ENCODE data around the gene TNP2. TPM values are rescaled to one million over a fixed set of nuclear protein-coding genes. Genes with fewer than 3 reads are reported as not detected.
"Not testable (repeated sequence)": the region's sequence is repeated elsewhere in the genome, so short reads cannot be mapped to it uniquely, and the experiment has no call there.

Gene TNP2
- total RNA-seq, 1 experiment from 2014 or later = not detected

DNA sequence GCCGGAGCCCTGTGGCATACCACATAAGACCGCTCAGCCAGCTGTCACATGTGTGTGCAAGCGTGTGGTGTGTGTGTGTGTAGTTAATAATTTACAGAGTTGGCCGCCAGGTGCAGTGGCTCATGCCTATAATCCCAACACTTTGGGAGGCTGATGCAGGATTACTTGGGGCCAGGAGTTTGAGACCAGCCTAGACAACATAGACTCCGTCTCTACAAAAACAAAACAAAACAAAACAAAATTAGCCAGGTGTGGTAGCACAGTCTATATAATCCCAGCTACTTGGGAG is 33.5 kb downstream of the TNP2 start:
- in situ Hi-C loops (cut with HindIII; ENCODE audit: low pct_unique_long_range_greater_than_20kb, low sequenced_read_pairs) = no loop called here
- DNase-seq (ENCODE audit: low read depth, low spot score) = no peak

DNA sequence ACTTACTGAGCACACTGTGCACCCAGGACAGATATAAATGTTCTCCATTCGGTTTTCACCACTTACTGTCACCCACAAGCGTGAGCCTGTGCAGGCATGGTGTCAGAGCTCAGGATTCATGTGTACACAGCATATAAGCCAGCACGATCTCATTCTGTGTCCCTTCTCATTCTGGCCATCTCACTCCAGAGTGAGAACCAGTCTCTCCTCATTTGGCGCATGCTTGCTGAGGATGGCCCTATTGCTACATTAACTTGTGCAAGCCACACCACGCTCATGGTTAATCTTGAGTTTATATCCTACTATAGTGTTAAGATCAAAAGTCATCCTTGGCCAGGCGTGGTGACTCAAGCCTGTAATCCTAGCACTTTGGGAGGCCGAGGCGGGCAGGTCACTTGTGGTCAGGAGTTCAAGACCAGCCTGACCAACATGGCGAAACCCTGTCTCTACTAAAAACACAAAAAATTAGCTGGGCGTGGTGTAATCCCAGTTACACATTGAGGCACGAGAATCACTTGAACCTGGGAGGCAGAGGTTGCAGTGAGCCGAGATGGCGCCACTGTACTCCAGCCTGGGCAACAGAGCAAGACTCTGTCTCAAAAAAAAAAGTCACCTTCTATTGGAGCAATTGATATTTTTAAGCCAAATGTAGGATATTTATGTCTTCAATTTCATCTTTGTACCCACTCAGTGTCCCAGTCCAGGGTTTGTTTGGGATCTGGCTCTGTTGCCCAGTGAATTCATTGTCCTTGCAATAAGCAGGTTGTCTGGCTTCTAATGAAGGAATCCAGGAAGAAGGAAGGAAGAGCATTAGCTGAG is 34.0 kb downstream of the TNP2 start:
- no peak for DNase-seq (ENCODE audit: low read depth, low spot score)
- in situ Hi-C loops (cut with HindIII; ENCODE audit: low pct_unique_long_range_greater_than_20kb, low sequenced_read_pairs) = no loop called here

DNA sequence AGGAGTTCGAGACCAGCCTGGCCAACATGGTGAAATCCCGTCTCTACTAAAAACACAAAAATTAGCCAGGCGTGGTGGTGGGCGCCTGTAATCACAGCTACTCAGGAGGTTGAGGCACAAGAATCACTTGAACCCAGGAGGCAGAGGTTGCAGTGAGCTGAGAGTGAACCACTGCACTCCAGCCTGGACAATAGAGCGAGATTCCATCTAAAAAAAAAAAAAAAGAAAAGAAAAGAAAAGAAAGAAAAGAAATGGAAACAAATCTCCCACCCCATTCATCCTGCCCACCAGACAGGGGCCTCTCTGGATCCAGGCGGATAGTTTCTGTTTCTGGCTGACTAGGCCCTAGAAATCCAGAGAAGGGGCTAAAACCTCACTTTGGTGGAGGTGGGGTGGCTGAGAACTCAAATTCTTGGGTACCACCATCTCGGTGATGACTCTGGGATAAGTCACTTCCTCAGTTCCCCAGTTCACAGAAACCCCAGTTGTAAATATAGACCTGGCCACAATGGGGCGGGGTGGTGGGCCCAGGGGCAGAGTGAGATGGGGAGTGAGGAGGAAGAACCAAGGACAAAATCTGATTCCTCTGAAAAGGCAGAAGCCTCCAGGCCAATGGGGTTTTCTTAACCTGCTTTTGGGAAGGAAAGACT is 35.3 kb downstream of the TNP2 start:
- in situ Hi-C loops (cut with HindIII; ENCODE audit: low pct_unique_long_range_greater_than_20kb, low sequenced_read_pairs) = no loop called here
- no peak for DNase-seq (ENCODE audit: low read depth, low spot score)

DNA sequence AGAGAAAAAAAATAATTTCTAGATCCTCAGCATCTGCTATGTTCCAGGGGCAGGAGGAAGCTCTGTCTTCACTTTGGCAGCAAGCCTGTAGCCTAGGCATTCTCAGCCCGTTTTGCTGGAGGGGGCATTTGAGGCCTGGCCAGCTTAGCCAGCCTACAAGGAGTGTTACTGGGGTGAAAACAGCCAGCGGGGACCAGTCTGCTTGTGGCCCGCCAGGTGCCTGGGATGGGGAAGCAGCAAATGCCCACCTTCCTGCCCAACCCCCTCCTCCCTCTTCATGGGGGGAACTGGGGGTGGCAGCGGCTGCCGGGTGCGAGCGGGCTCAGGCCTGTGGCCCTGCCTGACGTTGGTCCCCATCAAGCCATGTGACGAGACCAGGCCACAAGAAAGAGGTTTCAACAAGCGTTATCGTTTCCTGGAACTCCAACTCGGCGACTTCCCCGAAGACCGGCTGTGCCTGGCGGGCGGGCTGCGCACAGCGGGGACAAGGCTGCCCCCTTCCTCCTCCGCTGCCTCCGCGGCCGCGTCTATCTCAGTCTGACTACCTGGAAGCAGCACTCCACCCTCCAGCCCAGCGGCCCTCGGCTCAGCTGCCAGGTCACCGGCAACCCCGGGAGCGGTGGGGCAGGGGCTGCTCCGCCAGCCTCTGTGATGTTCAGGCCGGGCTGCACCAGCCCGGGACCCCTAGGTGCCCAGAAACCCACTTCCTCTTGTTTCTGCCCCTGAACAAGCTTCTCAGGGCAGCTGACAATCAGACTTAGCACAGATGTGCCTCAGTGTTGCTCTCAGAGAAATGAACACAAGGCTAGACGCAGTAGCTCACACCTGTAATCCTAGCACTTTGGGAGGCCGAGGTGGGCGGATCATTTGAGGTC is 36.0 kb downstream of the TNP2 start:
- DNase-seq (ENCODE audit: low read depth, low spot score) = no peak
- in situ Hi-C loops (cut with HindIII; ENCODE audit: low pct_unique_long_range_greater_than_20kb, low sequenced_read_pairs) = no loop called here

DNA sequence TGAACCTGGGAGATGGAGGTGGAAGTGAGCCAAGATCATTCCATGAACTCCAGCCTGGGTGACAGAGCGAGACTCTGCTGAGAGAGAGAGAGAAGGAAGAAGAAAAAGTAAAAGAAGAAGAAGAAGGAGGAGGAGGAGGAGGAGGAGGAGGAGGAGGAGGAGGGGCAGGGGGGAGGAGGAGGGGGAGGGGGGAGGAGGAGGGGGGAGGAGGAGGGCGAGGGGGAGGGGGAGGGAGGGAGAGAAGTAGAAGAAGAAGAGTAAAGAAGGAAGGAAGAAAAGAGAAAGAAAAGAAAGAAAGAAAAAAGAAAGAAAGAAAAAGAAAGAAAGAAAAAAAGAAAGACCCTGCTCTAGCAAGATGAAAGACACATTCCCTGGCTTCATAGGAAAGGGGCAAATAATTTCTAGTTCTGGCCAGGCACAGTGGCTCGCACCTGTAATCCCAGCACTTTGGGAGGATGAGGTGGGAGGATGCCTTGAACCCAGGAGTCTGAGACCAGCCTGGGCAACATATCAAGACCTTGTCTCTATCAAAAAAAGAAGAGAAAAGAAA is 36.7 kb downstream of the TNP2 start:
- DNase-seq (ENCODE audit: low read depth, low spot score) = no peak
- in situ Hi-C loops (cut with HindIII; ENCODE audit: low pct_unique_long_range_greater_than_20kb, low sequenced_read_pairs) = no loop called here

DNA sequence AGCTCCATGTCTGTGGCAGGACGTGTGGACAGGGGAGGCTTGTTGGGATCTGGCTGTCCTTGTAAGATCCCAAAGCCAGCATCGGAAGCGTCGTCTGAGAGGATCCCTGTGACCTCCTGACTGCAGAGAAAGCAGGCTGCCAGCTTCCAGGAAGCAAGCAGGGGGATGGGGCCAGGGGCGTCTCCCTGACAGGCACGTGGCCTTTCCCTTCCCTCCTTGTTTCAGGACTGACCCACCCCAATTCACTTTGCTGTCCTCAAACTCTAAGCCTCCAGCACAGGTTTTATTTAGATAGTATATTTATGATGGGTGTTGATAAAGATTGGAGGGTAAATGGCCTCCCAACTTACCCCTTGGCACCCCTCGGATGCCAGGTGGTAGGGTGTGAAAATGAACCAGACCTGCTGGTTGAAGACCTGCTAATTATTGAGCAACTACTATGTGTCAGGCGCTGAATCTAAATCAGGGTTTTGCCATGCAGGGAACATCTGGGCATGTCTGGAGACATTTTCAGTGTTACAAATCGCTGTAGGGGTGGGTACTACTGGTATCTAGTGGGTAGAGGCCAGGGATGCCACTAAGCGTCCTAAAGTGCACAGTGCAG is 37.7 kb downstream of the TNP2 start:
- DNase-seq (ENCODE audit: low read depth, low spot score) = no peak
- in situ Hi-C loops (cut with HindIII; ENCODE audit: low pct_unique_long_range_greater_than_20kb, low sequenced_read_pairs) = no loop called here

DNA sequence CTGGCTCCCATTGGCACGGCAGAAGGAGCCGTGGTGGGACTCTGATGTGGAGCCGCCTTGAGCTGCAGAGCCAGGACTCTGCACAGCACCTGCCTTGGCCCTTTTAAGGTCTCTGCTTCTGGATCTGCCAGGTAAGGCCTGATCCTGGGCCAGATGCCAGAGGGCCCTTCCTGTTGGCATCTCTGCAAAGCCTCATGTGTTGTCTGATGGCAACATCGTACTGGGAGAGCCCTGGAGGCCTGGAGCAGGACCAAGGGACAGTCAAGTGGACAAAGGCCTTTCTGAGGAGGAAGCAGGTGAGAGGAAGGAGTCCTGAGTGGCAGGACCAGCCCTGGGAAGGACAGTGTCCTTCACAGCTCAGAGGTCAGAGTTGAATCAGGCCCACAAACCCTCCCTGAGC is 39.2 kb downstream of the TNP2 start:
- in situ Hi-C loops (cut with HindIII; ENCODE audit: low pct_unique_long_range_greater_than_20kb, low sequenced_read_pairs) = no loop called here
- no peak for DNase-seq (ENCODE audit: low read depth, low spot score)

DNA sequence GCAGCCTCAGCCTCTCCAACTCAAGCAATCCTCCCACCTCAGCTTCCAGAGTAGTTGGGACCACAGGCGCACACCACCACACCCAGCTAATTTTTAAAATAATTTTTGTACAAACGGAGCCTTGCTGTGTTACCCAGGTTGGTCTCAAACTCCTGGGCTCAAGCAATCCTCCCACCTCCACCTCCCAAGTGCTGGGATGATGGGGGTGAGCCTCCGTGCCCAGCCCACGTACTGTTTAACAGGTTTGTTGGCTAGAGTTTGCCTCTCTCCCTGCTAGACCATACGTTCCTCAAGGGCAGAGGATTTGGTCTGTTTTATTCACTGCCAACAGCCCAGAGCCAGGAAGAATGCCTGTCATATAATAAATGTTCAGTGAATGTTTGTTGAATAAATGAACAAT is 39.7 kb downstream of the TNP2 start:
- no peak for DNase-seq (ENCODE audit: low read depth, low spot score)
- in situ Hi-C loops (cut with HindIII; ENCODE audit: low pct_unique_long_range_greater_than_20kb, low sequenced_read_pairs) = no loop called here

DNA sequence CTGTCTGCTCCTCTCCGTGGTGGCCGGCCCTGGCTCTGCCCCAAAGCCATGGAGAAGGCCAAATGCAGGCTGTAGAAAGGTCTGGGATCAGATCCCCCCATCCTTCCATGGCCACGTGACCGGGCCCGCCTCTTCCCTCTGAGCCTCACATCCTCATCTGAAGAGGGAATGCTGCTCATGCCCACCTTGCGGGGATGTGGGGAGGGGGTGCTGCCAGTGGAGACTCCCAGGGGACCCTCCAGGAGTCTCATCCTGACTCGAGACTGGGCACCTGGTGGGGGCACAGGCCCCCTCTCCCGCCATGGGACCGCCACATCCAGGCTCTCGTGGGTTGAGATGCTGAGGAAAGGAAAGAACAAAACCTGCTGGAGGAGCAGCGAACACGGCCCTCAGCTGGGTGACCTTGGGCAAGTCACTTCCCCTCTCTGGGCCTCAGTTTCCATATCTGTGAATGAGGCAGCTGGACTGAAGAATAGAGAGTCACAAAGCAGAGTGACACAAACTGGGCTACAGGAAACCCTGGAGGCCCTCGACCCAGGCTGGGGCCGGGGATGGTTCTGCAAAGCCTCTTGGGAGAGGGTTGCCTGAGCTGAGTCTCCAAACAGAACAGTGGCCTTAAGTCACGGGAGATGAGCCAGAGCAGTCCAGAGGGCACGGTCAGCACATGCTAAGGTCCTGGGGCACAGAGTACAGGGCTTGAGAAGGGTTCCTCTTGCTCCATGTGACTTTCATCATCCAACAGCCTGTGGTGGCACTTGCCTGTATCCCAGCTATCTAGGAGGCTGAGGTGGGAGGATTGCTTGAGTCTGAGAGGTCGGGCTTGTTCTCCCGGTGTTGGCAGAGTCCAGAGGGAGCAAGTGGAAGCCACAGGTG is 43.2 kb downstream of the TNP2 start:
- no peak for DNase-seq (ENCODE audit: low read depth, low spot score)

DNA sequence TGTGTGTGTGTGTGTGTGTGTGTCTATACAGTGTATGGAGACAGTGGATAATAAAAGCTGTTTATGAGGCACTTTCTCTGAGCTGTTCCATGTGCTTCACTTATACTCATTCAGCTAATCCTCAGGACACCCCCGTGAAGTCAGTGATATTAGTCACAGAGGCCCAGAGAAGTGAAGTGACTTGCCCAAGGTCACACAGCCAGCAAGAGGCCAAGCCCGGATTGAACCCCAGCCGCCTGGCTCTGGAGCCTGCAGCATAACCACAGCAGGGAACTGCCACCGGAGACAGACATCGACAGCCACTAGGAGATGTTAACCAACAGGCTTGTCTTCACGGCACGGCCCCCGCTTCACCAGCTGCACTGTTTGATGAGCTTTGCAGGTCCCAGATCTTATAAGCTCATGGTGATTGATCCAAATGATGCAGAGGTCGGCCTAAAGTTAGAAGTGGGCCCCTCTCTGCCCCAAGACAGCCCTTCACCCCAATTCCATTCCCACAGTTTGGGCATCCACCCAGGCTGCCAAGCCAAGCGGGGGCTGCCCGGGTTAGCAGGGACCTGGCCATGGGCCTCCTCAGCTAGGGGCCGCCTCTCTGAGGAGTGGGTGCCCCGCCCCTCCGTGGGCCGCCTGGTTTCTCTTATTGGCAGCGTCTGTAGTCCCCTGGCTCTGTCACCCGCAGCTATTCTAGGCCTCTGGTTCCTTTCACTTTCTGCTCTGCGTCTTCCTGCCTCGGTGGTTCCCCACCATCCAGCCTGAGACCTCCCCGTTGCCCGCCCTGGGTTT is 44.0 kb downstream of the TNP2 start:
- in situ Hi-C loops (cut with HindIII; ENCODE audit: low pct_unique_long_range_greater_than_20kb, low sequenced_read_pairs) = no loop called here
- no peak for DNase-seq (ENCODE audit: low read depth, low spot score)

More for the DNA sequence above, 43.2 kb downstream of the TNP2 start:
- in situ Hi-C loops (cut with HindIII; ENCODE audit: low pct_unique_long_range_greater_than_20kb, low sequenced_read_pairs) = no loop called here

DNA sequence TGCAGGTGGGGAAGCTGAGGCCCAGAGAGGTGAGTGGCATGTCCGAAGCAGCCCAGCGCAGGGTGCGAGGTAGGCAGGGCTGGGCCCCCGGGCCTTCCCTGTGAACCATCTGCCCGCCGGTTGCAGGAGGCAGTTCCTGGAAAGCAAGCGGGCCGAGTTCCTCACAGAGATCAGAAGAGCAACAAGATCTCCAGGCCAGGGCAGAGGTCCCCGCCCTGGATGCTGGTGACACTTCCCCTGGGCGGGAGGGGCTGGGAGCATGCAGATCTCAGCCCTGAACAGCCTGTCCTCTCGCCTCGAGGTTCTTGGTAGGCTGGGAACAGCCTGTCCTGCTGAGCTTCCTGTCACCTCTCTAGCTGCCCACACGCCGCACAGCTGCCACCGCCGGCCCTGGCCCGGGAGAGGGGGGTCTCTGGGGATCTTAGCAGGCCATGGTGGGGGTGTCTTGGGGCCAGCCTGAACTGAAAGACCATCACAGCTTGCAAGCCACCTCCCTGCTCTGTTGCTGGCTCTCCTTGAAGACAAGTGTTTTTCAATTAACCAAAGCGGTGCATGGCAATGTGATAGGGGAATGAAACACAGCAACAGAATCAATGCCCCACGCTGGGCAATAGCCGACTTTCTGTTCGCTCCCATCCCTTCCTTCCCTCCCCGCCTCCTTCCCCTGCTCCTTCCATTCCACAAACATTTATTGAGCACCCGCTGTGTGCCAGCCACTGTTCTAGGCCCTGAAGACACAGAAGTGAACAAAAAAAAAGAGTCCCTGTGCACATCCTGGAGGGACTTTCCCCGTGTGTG is 44.8 kb downstream of the TNP2 start:
- in situ Hi-C loops (cut with HindIII; ENCODE audit: low pct_unique_long_range_greater_than_20kb, low sequenced_read_pairs) = no loop called here
- no peak for DNase-seq (ENCODE audit: low read depth, low spot score)

DNA sequence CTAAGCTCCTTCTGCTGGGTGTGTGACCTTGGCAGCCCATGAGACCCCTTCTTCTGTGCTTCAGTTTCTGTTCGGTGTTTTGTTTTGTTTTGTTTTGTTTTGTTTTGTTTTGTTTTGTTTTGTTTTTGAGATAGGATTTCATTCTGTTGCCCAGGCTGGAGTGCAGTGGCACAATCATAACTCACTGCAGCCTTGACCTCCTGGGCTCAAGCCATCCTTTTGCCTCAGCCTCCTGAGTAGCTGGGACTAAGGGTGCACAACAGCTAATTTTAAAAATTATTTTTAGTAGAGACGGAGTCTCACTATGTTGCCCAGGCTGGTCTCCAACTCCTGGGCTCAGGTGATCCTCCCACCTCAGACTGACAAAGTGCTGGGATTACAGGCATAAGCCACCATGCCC is 48.6 kb downstream of the TNP2 start:
- in situ Hi-C loops (cut with HindIII; ENCODE audit: low pct_unique_long_range_greater_than_20kb, low sequenced_read_pairs); DNase-seq (ENCODE audit: low read depth, low spot score): not testable (repeated sequence)

DNA sequence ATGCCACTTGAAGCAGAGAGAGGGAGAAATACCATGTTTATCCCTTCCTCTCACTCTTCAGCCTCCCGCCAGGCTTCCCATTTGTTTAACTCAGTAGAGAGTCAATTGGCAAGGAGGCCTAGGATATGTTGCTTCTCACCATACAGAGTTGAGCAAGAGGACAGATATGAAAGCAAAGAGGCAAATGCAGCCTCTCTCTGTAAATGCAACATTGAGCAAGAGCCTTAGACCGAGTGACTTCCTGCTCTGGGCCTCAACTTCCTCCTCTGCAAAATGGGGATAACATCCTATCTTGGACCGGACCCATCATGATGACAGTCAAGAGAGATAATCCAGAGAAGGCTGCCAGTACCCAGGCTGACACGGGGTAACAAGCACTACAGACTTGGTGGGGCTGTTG is 49.9 kb downstream of the TNP2 start:
- in situ Hi-C loops (cut with HindIII; ENCODE audit: low pct_unique_long_range_greater_than_20kb, low sequenced_read_pairs) = no loop called here
- DNase-seq (ENCODE audit: low read depth, low spot score) = no peak

DNA sequence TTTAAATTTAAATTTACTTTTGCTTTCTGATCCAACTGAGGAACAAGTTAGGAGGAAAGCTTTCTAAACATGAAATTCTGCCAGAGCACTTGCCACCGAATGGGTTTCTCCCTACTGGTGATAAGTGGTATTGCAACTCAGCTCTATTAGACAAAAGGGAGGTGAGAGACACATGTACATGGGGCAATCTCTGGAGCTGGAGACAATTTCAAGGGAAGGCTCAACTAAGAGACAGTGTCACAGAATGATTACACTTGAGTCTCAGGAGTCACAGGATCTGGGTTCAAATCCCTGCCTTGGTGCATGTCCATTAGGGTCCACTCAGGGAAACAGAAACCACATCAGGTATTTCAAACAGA is 50.5 kb downstream of the TNP2 start:
- peak; percentile 18 for DNase-seq (ENCODE audit: low read depth, low spot score)

More for the DNA sequence above, 50.5 kb downstream of the TNP2 start:
- in situ Hi-C loops (cut with HindIII; ENCODE audit: low pct_unique_long_range_greater_than_20kb, low sequenced_read_pairs) = no loop called here
